Stimulated activated CD8-positive, alpha-beta memory T cell treated with anti-CD3 and anti-CD28 coated beads, Interleukin-4, amount 100 ng/mL, for 24 hours (primary cell): ENCODE data around the gene IGLL5.
A peak's percentile ranks its signal among the peaks of the same experiment; 100 is the strongest.
"Not testable (repeated sequence)": the region's sequence is repeated elsewhere in the genome, so short reads cannot be mapped to it uniquely, and the experiment has no call there.

Experiments
- DNase-seq: peaks from one replicate; pipeline ENCODE4 v3.0.0-alpha.2; 2020; ENCODE audit warnings: low read depth

IGLL5 gene

GRCh38 chr22:22884010-22884887, 3.4 kb upstream of the IGLL5 start:
- peak; percentile 46 for DNase-seq

GRCh38 chr22:22884888-22885840, 2.5 kb upstream of the IGLL5 start:
- no peak for DNase-seq

- DNase-seq, result no peak
These were observed 1.1 kb upstream of the IGLL5 start for GRCh38 chr22:22886546-22886945.

- DNase-seq, result no peak
These were observed 1.1 kb downstream of the IGLL5 start for GRCh38 chr22:22888571-22889353.

- DNase-seq, result no peak
These were observed 2.5 kb downstream of the IGLL5 start for GRCh38 chr22:22890085-22890484.

- no peak for DNase-seq
These were observed 3.6 kb downstream of the IGLL5 start for GRCh38 chr22:22891139-22891621.

- no peak for DNase-seq
These were observed 4.8 kb downstream of the IGLL5 start for GRCh38 chr22:22892096-22893052.

GRCh38 chr22:22893077-22893805, 5.6 kb downstream of the IGLL5 start:
- DNase-seq, result no peak

GRCh38 chr22:22893891-22894739, 6.5 kb downstream of the IGLL5 start:
- no peak for DNase-seq

- no peak for DNase-seq
These were observed 7.4 kb downstream of the IGLL5 start for GRCh38 chr22:22894740-22895731.

GRCh38 chr22:22895776-22896445, 8.3 kb downstream of the IGLL5 start:
- no peak for DNase-seq

GRCh38 chr22:22896601-22897000, 9.0 kb downstream of the IGLL5 start:
- DNase-seq, result no peak

GRCh38 chr22:22897091-22897490, 9.5 kb downstream of the IGLL5 start:
- DNase-seq, result no peak

- DNase-seq, result no peak
These were observed 10.3 kb downstream of the IGLL5 start for GRCh38 chr22:22897947-22898346.

GRCh38 chr22:22898411-22898950, 10.9 kb downstream of the IGLL5 start:
- not testable (repeated sequence) for DNase-seq

GRCh38 chr22:22899342-22900080, 11.9 kb downstream of the IGLL5 start:
- not testable (repeated sequence) for DNase-seq
